ENCODE measurements around the gene ZBTB14.

DNA sequence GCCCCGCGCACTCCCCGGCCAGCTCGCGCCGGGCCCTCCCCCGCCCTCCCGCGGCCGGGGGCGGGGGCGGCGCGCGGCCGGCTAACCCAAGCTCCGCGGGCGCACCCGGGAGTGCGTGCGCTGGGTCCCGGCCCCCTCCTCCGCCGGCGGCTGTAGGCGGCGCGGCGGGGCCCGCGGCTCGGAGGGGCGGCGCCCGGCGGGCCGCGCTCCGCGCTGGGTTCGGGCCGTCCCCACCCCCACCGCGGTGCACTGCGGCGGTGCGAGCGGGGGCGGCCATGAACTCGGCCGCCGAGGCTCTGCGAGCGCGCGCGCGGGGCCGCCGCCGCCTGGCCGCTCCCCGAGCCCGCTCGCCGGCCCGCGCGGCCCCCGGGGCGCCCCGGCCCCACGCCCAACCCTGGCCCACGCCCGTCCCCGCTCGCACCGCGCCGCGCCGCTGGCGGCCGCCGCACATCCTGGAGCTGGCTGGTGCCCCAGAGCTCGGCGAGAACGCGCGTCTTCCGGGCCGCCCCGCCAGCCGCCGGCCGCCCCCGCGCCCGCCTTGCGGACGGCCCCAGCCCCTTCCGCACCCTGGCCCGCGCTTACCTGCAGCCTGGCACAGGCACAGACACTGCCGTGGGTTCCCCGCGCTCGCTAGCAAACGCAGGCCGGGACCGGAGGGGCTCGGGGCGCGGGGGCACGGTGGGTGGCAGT is at the start of gene ZBTB14:
- TF ChIP-seq CTCF (IDR thresholded peaks at IDR 0.05; ENCODE audit: insufficient read depth, low read length, poor library complexity, severe bottlenecking) (no peak), EZH2phosphoT487 (conservative IDR thresholded peaks at IDR 0.05; ENCODE audit: low read length) (no peak)

Data from SU-DHL-6 (cell line).